ENCODE measurements around the gene DIS3L2. TPM values are rescaled to one million over a fixed set of nuclear protein-coding genes. Genes with fewer than 3 reads are reported as not detected.
A peak's percentile ranks its signal among the peaks of the same experiment; 100 is the strongest.

Gene DIS3L2, protein sequence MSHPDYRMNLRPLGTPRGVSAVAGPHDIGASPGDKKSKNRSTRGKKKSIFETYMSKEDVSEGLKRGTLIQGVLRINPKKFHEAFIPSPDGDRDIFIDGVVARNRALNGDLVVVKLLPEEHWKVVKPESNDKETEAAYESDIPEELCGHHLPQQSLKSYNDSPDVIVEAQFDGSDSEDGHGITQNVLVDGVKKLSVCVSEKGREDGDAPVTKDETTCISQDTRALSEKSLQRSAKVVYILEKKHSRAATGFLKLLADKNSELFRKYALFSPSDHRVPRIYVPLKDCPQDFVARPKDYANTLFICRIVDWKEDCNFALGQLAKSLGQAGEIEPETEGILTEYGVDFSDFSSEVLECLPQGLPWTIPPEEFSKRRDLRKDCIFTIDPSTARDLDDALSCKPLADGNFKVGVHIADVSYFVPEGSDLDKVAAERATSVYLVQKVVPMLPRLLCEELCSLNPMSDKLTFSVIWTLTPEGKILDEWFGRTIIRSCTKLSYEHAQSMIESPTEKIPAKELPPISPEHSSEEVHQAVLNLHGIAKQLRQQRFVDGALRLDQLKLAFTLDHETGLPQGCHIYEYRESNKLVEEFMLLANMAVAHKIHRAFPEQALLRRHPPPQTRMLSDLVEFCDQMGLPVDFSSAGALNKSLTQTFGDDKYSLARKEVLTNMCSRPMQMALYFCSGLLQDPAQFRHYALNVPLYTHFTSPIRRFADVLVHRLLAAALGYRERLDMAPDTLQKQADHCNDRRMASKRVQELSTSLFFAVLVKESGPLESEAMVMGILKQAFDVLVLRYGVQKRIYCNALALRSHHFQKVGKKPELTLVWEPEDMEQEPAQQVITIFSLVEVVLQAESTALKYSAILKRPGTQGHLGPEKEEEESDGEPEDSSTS
- total RNA-seq: 10 to 100 TPM; 25.7 to 30.9 TPM

DNA sequence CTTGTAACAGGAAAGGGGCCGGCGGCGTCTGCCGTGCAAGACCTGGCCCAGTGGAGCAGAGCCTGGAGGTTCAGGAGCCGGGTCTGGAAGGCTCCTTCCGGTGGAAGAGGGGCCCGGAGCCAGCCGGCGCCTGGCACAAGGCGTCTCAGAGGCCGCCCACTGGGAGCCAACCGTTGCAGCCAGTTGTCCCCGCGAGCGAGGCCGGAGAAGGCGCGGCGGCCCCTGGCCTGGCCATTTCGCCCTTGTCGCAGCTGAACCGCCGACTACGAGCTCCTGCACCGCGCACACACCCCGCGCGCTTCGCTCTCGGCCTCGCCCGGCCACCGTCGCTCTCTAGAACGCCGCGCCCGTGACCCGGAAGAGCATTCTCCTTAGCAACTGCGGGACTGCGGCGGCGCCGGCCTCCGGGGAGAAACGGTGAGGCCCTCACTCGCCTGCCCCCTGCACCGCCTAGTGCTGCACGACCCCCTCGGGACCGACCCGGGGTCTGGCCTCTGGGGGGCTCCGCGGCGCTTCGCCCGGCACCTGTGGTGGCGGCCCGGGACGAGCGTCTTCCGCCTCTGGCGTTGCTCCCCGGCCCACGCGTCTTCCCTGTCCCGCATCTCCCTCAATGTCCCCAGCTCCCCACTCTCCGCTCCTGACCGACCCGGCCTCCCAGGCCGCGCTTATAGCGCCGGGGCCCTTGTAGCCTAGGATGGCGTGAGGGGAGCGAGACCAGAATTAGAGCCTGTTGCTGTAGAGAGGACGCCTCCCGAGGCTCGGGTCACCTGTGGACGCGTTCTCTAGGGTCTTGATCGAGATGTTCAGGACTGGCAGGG is at the start of gene DIS3L2:
Gene DIS3L2 (plus strand): TSS at position 365 of the 818 bp plus-strand sequence. CDS start 53,215 bp downstream, outside the sequence.
- H3K4me1 Mint-ChIP-seq: peaks cover 32% of the 10 kb centered on the region
- peaks cover 13% of the 10 kb centered on the region for H3K36me3 Mint-ChIP-seq
- peak within 1 kb of the TSS; percentile 90 for H3K4me3 Mint-ChIP-seq
- H3K9me3 Mint-ChIP-seq: no peaks in the 10 kb centered on the region
- peak; percentile 87 for DNase-seq
- H3K27me3 Mint-ChIP-seq: peaks cover under 1% of the 10 kb centered on the region
- H3K27ac Mint-ChIP-seq: peak within 1 kb of the TSS; percentile 93

DNA sequence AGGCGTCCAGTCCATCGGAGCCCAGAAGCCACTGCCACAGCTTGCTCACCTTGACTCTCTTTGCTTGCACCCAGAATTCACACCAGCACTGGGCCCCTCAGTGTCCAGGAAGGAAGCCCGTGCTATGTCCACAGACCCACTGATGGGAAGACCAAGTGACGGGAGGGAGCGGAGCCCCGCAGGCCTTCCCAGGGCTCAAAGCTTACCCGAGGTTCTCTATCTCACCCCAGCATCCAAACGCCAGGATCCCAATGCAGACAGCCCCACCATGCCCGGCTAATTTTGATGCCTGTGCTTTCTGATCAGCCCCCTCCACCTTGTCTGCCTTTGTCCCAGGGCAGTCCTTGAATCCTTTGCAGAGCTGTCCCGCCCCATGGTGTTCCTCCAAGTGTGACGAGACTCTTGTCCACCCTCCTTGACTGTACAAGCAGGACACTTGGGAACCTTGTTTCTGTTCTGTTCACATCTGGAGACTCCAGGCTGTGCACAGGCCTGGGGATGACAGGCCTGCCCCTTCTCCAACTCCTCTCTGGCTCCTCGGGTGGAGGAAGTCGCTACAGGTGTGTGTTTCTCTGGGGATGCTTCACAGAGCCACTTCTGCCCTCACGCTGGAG is 47.3 kb upstream of the DIS3L2 start:
- Mint-ChIP-seq H3K27ac (no peak overlapping the region), H3K4me1 (peaks cover 14% of the 10 kb centered on the region), H3K27me3 (no peaks in the 10 kb centered on the region), H3K9me3 (no peaks in the 10 kb centered on the region), H3K4me3 (no peak overlapping the region), H3K36me3 (no peaks in the 10 kb centered on the region)
- DNase-seq: no peak

DNA sequence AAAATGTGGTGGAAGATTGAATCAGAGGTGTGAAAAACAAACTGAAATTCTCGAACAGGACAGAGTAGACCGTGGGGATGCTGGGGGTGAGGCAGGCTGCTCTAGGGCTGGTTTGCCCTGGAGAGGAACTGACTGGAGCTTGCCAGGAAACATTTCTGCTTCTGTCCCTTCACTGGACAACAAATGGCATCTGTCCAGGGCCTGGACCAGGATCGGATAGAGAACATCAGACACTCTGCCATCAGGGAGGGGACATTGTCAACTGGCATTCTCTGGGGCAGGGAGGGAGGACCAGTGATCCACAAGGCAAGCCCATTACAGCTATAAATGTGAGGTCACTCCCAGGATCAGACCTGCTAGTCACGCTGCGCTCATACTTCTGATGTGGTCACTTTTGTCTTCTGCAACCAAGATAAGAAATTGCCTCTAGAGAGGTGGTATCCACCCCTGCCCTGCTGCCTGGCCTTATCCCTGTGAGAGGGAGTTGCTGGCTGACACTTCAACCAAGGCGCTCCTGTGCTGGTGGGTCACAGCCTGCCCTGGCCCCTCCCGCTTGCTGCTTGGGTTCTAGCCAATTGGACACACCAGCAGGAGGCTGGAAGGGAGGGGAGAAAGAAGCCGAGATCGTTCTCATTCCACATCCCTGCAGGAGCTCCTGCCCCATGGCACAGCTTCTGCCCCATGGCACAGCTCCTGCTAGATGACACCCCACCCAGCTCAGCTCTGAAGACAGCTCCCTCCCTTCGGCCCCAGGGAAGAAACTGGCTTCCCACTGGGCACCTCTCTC is 44.0 kb upstream of the DIS3L2 start:
- Mint-ChIP-seq H3K4me1 (no peaks in the 10 kb centered on the region), H3K27me3 (peaks cover 3% of the 10 kb centered on the region), H3K4me3 (no peak overlapping the region), H3K36me3 (no peaks in the 10 kb centered on the region), H3K27ac (no peak overlapping the region), H3K9me3 (no peaks in the 10 kb centered on the region)
- DNase-seq: no peak

DNA sequence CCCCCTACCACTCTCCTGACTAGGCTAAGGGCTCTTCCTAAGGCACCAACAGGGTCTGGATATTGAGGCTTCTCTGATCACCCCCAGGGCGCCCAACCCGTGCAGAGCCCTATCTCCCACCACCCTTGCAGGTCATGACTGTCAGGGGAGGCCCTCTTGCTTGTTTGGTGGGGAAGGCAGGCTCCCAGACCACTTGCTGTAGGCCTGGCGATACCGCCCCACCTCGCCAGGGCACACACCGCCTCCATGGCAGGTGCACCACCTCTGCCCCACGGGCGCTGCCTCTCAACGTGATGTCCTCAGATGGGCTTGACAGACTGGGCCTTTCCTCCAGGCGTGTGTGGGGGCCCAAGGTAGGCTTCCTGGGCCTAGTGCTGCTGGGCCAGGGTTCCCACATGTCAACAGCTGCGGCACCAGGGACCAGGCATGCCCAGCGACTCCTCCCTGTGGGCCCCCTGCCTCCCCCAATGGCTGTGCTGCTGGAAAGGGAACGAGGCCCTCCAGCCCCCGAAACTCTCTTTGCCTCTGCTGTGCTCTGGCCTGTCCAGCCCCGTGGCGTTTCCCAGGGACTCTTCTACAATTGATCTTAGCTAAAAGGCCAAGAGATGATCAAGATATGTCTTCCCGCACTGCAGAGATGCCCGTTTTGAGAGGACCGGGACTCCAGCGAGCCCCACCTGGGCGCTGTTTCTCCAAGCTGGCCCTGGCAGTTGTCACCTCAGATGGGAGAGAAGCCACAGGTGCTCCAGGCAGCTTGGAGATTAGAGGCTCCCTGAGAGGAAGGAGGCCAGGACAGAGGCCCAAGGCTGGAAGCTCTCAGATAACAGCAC is 42.8 kb upstream of the DIS3L2 start:
- Mint-ChIP-seq H3K4me3 (no peak overlapping the region), H3K27me3 (peaks cover 9% of the 10 kb centered on the region), H3K36me3 (no peaks in the 10 kb centered on the region), H3K4me1 (no peaks in the 10 kb centered on the region), H3K27ac (no peak overlapping the region), H3K9me3 (no peaks in the 10 kb centered on the region)
- no peak for DNase-seq

DNA sequence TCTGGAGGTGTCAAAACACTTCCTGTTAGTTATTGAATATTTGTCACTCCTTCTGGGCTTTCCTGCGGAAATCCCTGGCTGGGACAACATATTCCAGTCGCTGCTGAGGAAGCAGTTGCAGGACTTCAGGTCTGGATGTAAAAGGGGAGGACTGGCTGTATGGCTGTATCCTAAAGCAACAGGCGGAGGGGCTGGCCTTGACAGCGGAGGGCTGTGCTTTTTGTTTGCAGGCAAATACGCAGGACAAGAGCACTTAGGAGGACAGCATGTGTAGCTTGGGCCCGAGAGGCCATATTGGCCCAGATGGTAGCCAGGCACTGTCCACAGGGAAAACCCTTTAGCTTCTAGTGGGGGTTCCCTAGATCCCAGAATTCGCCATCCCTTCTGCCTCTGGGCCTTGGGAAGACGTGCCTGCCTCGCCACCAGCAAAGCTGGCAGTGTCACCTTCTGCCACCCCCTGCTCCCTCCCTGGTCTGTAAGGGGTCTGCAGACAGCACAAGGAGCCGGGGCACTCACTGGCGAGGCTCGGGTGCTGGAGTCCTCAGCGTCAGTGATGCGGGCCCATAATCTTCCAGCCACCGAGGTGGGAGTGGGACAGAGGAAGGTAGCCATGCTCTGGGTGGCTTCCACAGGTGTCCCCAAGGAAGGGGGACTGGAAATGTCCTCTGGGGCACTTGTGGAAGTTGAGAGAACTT is 42.0 kb upstream of the DIS3L2 start:
- Mint-ChIP-seq H3K9me3 (no peaks in the 10 kb centered on the region), H3K36me3 (no peaks in the 10 kb centered on the region), H3K27ac (no peak overlapping the region), H3K4me3 (no peak overlapping the region), H3K27me3 (peaks cover 17% of the 10 kb centered on the region), H3K4me1 (no peaks in the 10 kb centered on the region)
- no peak for DNase-seq

DNA sequence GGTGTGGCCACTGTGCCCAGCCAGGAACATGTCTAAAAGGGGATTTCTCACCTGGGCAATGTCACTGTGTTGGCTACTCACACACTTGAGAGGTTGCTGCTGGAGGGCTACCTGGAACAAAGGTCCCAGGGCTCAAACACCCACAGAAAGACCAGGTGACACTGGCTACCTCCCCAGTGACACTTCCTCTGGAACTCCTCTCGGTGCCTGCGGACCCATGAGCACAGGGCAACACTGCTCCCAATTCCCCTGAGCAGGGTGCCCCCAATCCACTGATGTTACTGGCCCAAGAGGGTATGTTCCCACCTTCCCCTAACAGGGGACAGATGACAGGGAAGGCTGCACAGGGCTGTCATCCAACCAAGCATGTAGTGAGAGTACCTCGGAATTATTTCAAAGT is 41.1 kb upstream of the DIS3L2 start:
- Mint-ChIP-seq H3K4me1 (no peaks in the 10 kb centered on the region), H3K27me3 (peaks cover 22% of the 10 kb centered on the region), H3K4me3 (no peak overlapping the region), H3K36me3 (no peaks in the 10 kb centered on the region), H3K27ac (no peak overlapping the region), H3K9me3 (no peaks in the 10 kb centered on the region)
- DNase-seq: no peak

DNA sequence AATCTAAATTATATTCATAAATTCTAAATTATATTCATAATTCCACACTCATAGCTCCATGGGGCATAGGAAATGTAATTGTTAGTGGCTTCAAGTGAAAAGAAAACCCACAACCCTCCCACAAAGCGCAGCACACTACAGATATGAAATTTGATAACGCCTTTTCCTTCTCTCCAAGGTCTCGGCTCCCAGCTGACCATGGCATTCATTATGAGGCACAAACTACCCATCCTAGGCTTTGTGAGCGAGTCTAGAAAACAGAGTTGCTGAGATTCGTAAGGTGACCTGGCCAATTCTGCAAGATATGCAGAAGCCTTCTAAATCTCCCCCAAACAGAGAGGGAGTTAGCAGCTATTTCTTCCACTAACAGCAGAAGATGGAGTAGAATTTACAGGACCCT is 40.7 kb upstream of the DIS3L2 start:
- Mint-ChIP-seq H3K36me3 (no peaks in the 10 kb centered on the region), H3K4me1 (no peaks in the 10 kb centered on the region), H3K27ac (no peak overlapping the region), H3K9me3 (no peaks in the 10 kb centered on the region), H3K27me3 (peaks cover 22% of the 10 kb centered on the region), H3K4me3 (no peak overlapping the region)
- no peak for DNase-seq

DNA sequence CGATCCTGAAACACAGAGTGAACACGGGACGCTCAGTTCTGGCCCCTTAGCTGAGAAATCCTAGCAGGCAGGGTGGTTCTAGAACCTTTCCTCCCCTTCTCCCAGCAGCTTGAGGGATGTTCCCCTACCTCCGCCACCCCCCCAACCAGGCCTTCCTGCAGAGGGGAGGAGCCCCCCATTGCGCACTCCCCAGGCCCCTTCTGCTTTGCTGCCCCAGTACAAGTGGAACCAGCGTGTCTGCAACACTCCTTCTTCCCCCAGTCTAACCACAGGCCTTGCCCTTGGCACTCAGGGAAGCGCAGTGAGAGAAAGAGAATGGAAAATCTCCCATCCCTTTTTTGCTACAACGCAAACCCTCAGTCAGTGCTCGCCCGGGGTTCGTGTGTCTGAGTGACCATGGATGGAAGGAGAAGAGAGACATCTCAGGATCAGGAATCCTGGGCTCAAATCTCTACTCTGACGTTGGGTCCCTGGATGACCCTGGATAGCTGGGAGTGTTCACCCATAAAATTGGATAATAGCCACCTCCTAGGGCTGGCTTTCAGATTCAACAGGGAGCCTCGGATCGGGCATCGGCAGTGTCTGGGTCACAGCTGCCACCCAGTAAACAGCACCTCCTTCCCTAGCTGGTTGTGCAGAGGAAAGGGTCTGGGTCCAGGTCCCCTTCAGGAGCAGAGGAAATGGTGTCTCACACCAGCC is 39.1 kb upstream of the DIS3L2 start:
- Mint-ChIP-seq H3K36me3 (no peaks in the 10 kb centered on the region), H3K4me3 (no peak overlapping the region), H3K27ac (no peak overlapping the region), H3K4me1 (peaks cover 6% of the 10 kb centered on the region), H3K9me3 (no peaks in the 10 kb centered on the region), H3K27me3 (peaks cover 33% of the 10 kb centered on the region)
- no peak for DNase-seq

DNA sequence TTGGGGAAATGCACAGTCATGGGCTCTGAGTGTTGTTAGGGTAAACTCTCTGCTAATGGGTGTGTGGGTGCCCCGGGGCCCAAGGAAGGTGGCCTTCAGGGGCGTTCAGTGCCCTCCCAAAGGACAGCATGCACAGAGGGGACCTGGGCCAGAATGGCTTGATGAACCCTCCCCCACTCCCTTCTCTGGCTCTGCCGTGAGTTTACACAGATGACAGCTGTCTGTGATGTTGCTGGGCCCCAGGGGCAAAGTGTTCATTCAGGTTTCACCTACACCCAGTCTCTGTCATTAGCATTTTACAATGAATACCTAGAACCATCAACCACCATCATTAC is 38.5 kb upstream of the DIS3L2 start:
- DNase-seq: no peak
- peaks cover 39% of the 10 kb centered on the region for H3K27me3 Mint-ChIP-seq
- no peaks in the 10 kb centered on the region for H3K9me3 Mint-ChIP-seq
- peaks cover 9% of the 10 kb centered on the region for H3K4me1 Mint-ChIP-seq
- H3K36me3 Mint-ChIP-seq: no peaks in the 10 kb centered on the region
- H3K27ac Mint-ChIP-seq: no peak overlapping the region
- no peak overlapping the region for H3K4me3 Mint-ChIP-seq

DNA sequence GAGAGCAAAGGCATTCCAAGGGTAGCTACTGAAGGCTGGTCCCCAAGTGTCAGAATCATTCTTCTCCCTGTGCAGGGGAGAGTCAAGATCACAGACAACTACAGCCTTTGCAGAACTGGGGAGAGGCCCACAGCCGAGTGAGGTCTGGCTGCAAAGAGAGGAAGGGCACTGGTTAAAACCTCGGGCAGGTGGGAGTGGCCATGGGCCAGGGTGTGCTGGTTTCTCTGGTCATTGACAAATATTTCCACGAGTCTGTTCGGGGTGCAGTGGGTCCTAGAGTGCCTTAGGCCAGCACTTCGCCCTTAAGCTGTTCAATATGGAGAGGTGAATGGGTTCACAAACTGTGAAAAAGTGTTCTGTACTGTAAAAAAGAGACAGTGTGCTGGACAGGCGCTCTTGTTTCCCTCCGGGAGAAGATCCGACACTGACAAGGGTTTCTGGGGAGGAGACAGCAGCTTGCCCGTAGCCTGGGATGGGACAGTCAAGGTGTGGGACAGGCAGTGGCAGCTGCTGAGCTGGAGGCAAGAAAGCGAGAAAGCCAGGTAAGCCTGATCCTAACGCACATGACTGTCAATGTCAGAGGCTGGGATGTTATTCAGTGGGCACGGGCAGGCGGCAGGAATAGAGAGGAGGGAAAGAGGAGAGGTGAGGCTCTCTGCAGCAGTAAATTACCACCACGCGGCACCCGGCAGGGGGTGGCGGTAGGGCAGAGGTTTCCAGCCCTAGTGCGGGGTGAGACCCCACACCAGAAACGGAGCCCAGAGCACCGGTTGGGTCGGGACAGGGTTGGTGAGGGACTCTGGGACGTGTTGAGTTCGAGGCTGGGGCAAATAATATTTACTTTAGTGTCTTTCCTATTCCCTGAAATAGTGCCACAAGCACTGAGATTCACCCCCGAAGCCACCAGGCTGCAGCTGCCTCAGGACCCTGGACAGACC is 37.3 kb upstream of the DIS3L2 start:
- peaks cover 9% of the 10 kb centered on the region for H3K4me1 Mint-ChIP-seq
- no peak overlapping the region for H3K27ac Mint-ChIP-seq
- H3K9me3 Mint-ChIP-seq: no peaks in the 10 kb centered on the region
- H3K27me3 Mint-ChIP-seq: peaks cover 48% of the 10 kb centered on the region
- no peak for DNase-seq
- no peak overlapping the region for H3K4me3 Mint-ChIP-seq
- no peaks in the 10 kb centered on the region for H3K36me3 Mint-ChIP-seq

DNA sequence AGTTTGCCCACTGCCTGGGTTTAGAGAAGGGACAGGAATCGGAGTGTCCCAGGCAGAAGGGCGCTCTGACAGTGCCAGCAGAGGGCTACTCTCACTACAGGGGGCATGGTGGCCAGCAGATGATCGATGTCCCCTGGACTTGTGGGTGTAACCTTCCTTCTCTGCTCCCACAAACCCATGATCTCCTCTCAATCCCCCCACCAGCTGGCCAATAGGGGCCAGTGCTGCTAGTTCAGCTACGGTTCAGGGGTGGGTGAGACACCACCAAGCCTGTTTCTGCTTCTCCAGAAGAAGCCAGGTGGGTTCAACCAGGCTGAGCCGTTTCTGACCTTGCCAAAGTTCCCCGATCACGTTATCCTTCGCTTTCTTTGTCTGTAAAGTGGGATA is 36.6 kb upstream of the DIS3L2 start:
- Mint-ChIP-seq H3K4me1 (peaks cover 9% of the 10 kb centered on the region), H3K27me3 (peaks cover 50% of the 10 kb centered on the region), H3K27ac (no peak overlapping the region), H3K36me3 (no peaks in the 10 kb centered on the region), H3K9me3 (no peaks in the 10 kb centered on the region), H3K4me3 (no peak overlapping the region)
- DNase-seq: no peak

Measured in activated naive CD8-positive, alpha-beta T cell treated with anti-CD3 and anti-CD28 coated beads for 36 hours (primary cell).